ENCODE data around the gene IPMK. TPM values are rescaled to one million over a fixed set of nuclear protein-coding genes. Genes with fewer than 3 reads are reported as not detected.

Gene IPMK
- total RNA-seq, 1 donor from 2014 or later = 11.0 TPM

GRCh38 chr10:58153751-58154150 lies 113.9 kb downstream of the IPMK start:
- no peak for DNase-seq (ENCODE audit: low read depth, low spot score)

DNA sequence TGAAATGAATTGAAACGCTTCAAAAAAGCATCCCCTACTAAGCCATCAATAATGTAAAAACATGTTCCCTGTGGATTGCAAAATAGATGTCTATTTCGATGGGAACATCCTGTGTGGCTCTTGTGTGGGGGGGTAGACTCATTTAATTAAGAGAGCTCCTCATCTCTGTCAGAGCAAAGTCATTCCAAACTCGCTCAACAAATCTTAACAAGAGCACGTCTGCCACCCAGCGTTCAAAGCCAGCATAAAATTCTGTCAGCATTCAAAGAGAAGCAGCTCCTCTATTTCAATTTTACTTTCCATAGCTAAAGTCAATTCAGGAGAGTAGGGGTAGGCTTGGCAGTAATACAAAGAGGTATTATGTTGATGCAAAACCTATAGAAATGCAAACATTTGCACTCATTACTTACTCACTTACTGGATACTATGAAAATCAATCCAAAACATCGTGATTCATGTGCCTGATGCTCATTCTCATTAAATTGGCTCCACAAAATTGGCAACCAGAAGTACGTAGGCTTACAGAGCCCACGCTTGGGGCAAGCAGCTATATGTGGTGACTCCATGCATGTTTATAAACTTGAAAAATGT lies 114.9 kb downstream of the IPMK start:
- DNase-seq (ENCODE audit: low read depth, low spot score) = no peak

- DNase-seq (ENCODE audit: low read depth, low spot score) = no peak
Measured at GRCh38 chr10:58150290-58150689, 117.4 kb downstream of the IPMK start.

GRCh38 chr10:58143944-58144343 lies 123.8 kb downstream of the IPMK start:
- no peak for DNase-seq (ENCODE audit: low read depth, low spot score)

Other genes with a start within 250 kb of the IPMK start
- gene CISD1, start 1.3 kb upstream of the IPMK start, total RNA-seq = 50.8 and 52.0 TPM in 2 replicates
- 10.3 and 12.8 TPM in 2 replicates for gene UBE2D1, start 67.1 kb upstream of the IPMK start, total RNA-seq
- gene TFAM, start 117.5 kb upstream of the IPMK start, total RNA-seq = 58.6 and 61.0 TPM in 2 replicates
- 1.7 and 3.2 TPM in 2 replicates for gene BICC1, start 245.0 kb upstream of the IPMK start, total RNA-seq

Measured in pulmonary artery endothelial cell (primary cell).